Mesendoderm (in vitro differentiated cells): ENCODE measurements around the gene STARD3NL.

Experiments used
- DNase-seq: peaks from one replicate; pipeline ENCODE4 v3.0.0; 2013
- H2AK5ac ChIP-seq: 2 replicates; pipeline ENCODE4 v1.6.1; 2013; ENCODE audit warnings: low read length, inconsistent platforms
- H2BK120ac ChIP-seq: 2 replicates; pipeline ENCODE4 v1.6.1; 2013; ENCODE audit warnings: low read depth, mild to moderate bottlenecking, low read length, moderate library complexity, mixed read lengths
- H2BK15ac ChIP-seq: replicated peaks from 2 replicates; pipeline ENCODE4 v1.6.1; 2013; ENCODE audit warnings: low read depth, mild to moderate bottlenecking, moderate library complexity
- H2BK5ac ChIP-seq: 2 replicates; pipeline ENCODE4 v1.6.1; 2013; ENCODE audit warnings: low read length, inconsistent platforms
- H3K18ac ChIP-seq: 2 replicates; pipeline ENCODE4 v1.6.1; 2013; ENCODE audit warnings: mild to moderate bottlenecking, low read length, mixed read lengths
- H3K23ac ChIP-seq: one replicate; pipeline ENCODE4 v1.6.1; 2013; ENCODE audit warnings: low read length
- H3K27ac ChIP-seq: 2 replicates; pipeline ENCODE4 v1.5.1; 2013; ENCODE audit warnings: low read depth, mild to moderate bottlenecking, inconsistent platforms, low read length, moderate library complexity
- H3K27me3 ChIP-seq: 2 replicates; pipeline ENCODE4 v1.6.1; 2013; ENCODE audit warnings: low read length, control low read depth, mild to moderate bottlenecking, inconsistent platforms; ENCODE audit not compliant: insufficient read depth, poor library complexity
- H3K36me3 ChIP-seq: 2 replicates; pipeline ENCODE4 v1.6.1; 2013; ENCODE audit warnings: low read length, inconsistent platforms; ENCODE audit not compliant: control insufficient read depth, insufficient read depth
- H3K4ac ChIP-seq: one replicate; pipeline ENCODE4 v1.6.1; 2013; ENCODE audit warnings: low read depth, mild to moderate bottlenecking, low read length, moderate library complexity
- H3K4me1 ChIP-seq: 2 replicates; pipeline ENCODE4 v1.6.1; 2013; ENCODE audit warnings: low read depth, low read length, inconsistent platforms; ENCODE audit not compliant: control insufficient read depth
- H3K4me2 ChIP-seq: 2 replicates; pipeline ENCODE4 v1.6.1; 2013; ENCODE audit warnings: low read length
- H3K4me3 ChIP-seq: 2 replicates; pipeline ENCODE4 v1.5.1; 2013; ENCODE audit warnings: mild to moderate bottlenecking, low read length
- H3K56ac ChIP-seq: one replicate; pipeline ENCODE4 v1.6.1; 2013; ENCODE audit warnings: low read length
- H3K79me1 ChIP-seq: 2 replicates; pipeline ENCODE4 v1.6.1; 2013; ENCODE audit warnings: low read length, inconsistent platforms
- H3K79me2 ChIP-seq: 2 replicates; pipeline ENCODE4 v1.6.1; 2013; ENCODE audit warnings: mild to moderate bottlenecking, low read length; ENCODE audit not compliant: control insufficient read depth, insufficient read depth
- H3K9ac ChIP-seq: 2 replicates; pipeline ENCODE4 v1.6.1; 2013; ENCODE audit warnings: low read length, inconsistent platforms
- H4K5ac ChIP-seq: one replicate; pipeline ENCODE4 v1.6.1; 2013; ENCODE audit warnings: low read length
- H4K8ac ChIP-seq: one replicate; pipeline ENCODE4 v1.6.1; 2013; ENCODE audit warnings: low read depth, mild to moderate bottlenecking, control low read depth, low read length, moderate library complexity
- WGBS: extraction: QIAGEN DNeasy Blood & Tissue Kit; methylation state at CpG from one replicate; pipeline ENCODE4 v1.1.7; 2013; ENCODE audit warnings: low lambda C conversion rate, missing lambda C conversion rate; ENCODE audit not compliant: insufficient coverage; ENCODE audit errors: extremely low coverage; 5-methylcytosine and 5-hydroxymethylcytosine counted together

STARD3NL gene

DNA sequence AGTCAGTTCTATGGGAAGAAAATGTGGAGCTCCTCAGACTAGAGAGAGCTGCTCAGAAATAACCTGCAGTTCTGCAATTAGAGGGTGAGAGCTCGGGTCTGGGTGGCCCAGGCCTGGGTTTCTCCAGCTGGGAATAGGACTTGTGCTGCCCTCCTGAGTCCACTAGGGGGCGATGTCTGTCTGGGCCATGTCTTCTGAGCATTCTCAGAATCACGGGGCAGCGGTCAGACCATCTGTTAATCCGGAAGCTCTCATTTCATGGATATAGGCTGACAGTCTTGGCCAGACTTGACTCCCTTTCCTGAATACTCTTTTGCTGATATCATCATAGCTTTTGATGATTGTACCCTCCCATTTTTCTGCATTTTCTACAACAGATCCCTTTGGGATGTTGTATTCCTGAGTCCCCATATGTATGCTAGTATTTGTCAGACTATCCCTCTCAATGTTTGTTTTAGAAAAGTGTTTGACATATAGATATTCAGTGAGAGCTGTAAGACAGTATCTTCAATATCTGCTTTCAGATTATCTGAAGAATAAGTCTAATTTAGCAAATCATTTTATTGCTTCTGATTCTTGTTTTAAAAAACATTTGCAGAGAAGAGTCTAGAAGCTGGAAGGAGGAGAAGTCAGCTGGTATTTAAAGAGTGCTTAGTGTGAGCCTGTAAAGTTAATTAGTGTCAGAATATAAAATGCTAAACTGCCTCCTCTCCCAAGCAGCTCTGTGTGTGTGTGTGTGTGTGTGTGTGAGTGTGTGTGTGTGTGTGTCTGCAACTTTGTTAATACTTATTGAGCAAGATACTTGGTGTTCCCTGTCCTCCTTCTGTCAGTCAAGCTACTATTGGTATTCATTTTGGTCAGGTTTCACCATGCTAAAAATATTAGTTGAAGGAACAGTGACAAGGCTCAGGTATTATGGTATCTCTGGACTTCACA is 38.0 kb downstream of the STARD3NL start:
- Histone ChIP-seq H2AK5ac (no peak overlapping the region), H3K23ac (no peak overlapping the region), H3K56ac (no peak overlapping the region), H3K4ac (no peak overlapping the region), H3K27ac (no peak overlapping the region), H3K18ac (no peak overlapping the region), H4K5ac (no peak overlapping the region), H2BK120ac (no peak overlapping the region), H2BK5ac (no peak overlapping the region), H3K27me3 (no peaks in the 10 kb centered on the region), H3K4me1 (no peaks in the 10 kb centered on the region), H4K8ac (no peak overlapping the region), H3K4me3 (no peak overlapping the region), H3K79me2 (no peaks in the 10 kb centered on the region), H3K36me3 (peaks cover 2% of the 10 kb centered on the region), H3K9ac (no peak overlapping the region), H3K79me1 (no peaks in the 10 kb centered on the region), H2BK15ac (no peak overlapping the region), H3K4me2 (no peak overlapping the region)
- WGBS, result no CpG with 5 or more reads among the region's 5 CpGs
- DNase-seq, result peak; percentile 84

DNA sequence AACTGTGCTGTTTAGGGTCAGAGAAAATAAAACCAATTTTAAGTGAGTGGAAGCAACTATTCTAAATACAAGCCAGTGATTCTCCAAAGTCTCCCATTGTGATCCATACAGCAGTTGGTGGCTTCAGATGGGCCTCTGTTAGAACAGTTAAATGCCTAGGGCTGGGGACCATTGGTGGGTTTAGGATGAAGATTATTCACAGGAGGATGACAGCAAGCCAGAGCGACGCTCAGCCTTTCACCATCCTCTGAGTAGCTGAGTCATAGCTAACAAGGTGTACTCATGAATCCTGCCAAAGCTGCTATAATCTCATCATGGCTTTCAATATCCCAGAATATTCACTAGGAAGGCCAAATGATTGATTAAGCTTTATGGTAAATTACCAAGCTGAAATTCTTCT is 39.6 kb downstream of the STARD3NL start:
- Histone ChIP-seq H4K5ac (no peak overlapping the region), H2AK5ac (no peak overlapping the region), H3K4me3 (no peak overlapping the region), H3K18ac (no peak overlapping the region), H2BK120ac (no peak overlapping the region), H3K27me3 (no peaks in the 10 kb centered on the region), H3K56ac (no peak overlapping the region), H3K79me1 (no peaks in the 10 kb centered on the region), H3K79me2 (no peaks in the 10 kb centered on the region), H3K4ac (no peak overlapping the region), H3K4me1 (no peaks in the 10 kb centered on the region), H2BK5ac (no peak overlapping the region), H3K23ac (no peak overlapping the region), H2BK15ac (no peak overlapping the region), H3K36me3 (peaks cover 4% of the 10 kb centered on the region), H3K27ac (no peak overlapping the region), H3K9ac (no peak overlapping the region), H4K8ac (no peak overlapping the region), H3K4me2 (no peak overlapping the region)
- no peak for DNase-seq
- WGBS, result no CpG with 5 or more reads among the region's 2 CpGs

DNA sequence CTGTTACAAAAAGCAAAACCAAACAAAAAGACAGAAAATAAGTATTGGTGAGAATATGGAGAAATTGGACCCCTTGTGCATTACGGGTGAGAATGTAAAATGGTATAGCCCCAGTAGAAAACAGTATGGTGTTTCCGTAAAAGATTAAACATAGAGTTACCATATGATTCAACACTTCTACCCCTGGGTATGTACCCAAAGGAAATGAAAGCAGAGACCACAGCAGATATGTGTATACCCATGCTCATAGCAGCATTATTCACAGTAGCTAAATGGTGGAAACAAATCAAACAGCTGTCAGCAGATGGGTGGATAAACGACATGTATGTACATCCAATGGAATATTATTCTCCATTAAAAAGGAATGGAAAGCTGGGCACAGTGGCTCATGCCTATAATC is 42.4 kb downstream of the STARD3NL start:
- H3K27me3 ChIP-seq, result no peaks in the 10 kb centered on the region
- no peaks in the 10 kb centered on the region for H3K4me1 ChIP-seq
- H2BK15ac ChIP-seq, result no peak overlapping the region
- no peak for DNase-seq
- H4K8ac ChIP-seq, result no peak overlapping the region
- no peak overlapping the region for H3K23ac ChIP-seq
- no peak overlapping the region for H4K5ac ChIP-seq
- H2AK5ac ChIP-seq, result no peak overlapping the region
- no peak overlapping the region for H2BK5ac ChIP-seq
- H3K9ac ChIP-seq, result no peak overlapping the region
- H3K4me3 ChIP-seq, result no peak overlapping the region
- no peaks in the 10 kb centered on the region for H3K79me1 ChIP-seq
- H3K4ac ChIP-seq, result no peak overlapping the region
- no peak overlapping the region for H3K18ac ChIP-seq
- no CpG with 5 or more reads among the region's 3 CpGs for WGBS
- no peak overlapping the region for H3K56ac ChIP-seq
- H3K27ac ChIP-seq, result no peak overlapping the region
- peaks cover 4% of the 10 kb centered on the region for H3K36me3 ChIP-seq
- no peak overlapping the region for H2BK120ac ChIP-seq
- H3K79me2 ChIP-seq, result no peaks in the 10 kb centered on the region
- no peak overlapping the region for H3K4me2 ChIP-seq

DNA sequence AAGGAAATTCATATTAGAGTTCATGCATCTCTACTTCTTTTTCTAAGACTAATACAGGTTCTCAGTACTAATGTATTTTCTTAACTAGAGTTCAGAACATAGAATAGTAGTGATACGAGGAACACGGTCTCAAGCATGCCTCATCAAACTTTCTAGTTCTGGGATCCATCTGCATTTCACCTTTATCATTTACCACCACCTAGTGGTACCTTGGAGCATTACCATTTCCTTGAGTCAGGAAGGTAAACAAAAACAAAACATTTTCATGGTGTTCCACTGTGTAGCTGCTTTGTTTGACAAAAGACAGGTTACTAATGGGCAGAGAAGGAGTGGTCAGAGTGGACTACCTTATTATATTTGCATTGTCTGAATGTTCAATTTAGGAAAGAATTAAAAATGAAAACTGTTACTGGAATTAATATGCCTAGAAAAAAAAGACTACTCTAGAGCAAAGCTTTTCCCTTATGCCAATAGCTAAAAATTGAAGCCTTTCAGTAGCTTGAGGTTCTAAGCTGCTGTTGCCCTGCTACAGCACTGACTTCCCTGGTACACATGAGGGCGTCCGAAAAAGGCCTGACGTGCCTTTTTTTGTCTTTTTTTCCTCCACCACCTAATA is 44.5 kb downstream of the STARD3NL start:
- Histone ChIP-seq H3K23ac (no peak overlapping the region), H2AK5ac (no peak overlapping the region), H3K79me2 (no peaks in the 10 kb centered on the region), H2BK120ac (no peak overlapping the region), H3K4me3 (no peak overlapping the region), H3K36me3 (peaks cover 2% of the 10 kb centered on the region), H3K4me1 (no peaks in the 10 kb centered on the region), H2BK15ac (no peak overlapping the region), H3K9ac (no peak overlapping the region), H3K79me1 (peaks cover 2% of the 10 kb centered on the region), H3K4ac (no peak overlapping the region), H3K18ac (no peak overlapping the region), H3K56ac (no peak overlapping the region), H3K27me3 (no peaks in the 10 kb centered on the region), H4K5ac (no peak overlapping the region), H4K8ac (no peak overlapping the region), H2BK5ac (no peak overlapping the region), H3K27ac (no peak overlapping the region), H3K4me2 (no peak overlapping the region)
- peak; percentile 69 for DNase-seq
- WGBS, result no CpG with 5 or more reads among the region's 5 CpGs

DNA sequence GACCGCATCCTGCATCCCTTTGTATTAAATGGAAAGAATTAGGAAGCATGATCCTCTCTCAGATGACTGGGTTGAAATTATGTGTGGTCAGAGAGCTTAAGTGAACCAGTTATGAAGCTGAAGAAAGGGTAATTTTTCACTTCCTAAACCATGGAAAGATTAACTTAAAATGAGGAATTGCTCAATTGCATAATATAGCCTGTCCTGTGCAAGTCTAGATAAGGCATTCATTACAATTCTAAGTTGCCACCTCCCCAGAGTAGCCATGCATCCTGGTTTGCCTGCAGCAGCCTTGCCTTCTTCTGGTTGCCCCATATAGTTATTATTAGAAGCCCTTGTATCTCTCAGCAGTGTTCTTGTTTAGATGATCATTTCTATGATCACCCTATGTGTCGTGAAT is 45.3 kb downstream of the STARD3NL start:
- peaks cover 2% of the 10 kb centered on the region for H3K36me3 ChIP-seq
- H3K23ac ChIP-seq, result no peak overlapping the region
- H2BK120ac ChIP-seq, result no peak overlapping the region
- H3K79me2 ChIP-seq, result no peaks in the 10 kb centered on the region
- no peak overlapping the region for H3K18ac ChIP-seq
- H3K27me3 ChIP-seq, result no peaks in the 10 kb centered on the region
- no peaks in the 10 kb centered on the region for H3K4me1 ChIP-seq
- H2BK15ac ChIP-seq, result no peak overlapping the region
- H3K56ac ChIP-seq, result no peak overlapping the region
- H3K79me1 ChIP-seq, result peaks cover 2% of the 10 kb centered on the region
- no peak overlapping the region for H2BK5ac ChIP-seq
- no peak overlapping the region for H3K4ac ChIP-seq
- no peak overlapping the region for H3K27ac ChIP-seq
- whole genome bisulfite sequencing, result no CpG with 5 or more reads among the region's 2 CpGs
- H4K8ac ChIP-seq, result no peak overlapping the region
- H3K9ac ChIP-seq, result no peak overlapping the region
- H3K4me2 ChIP-seq, result no peak overlapping the region
- H4K5ac ChIP-seq, result no peak overlapping the region
- H3K4me3 ChIP-seq, result no peak overlapping the region
- DNase-seq, result no peak
- H2AK5ac ChIP-seq, result no peak overlapping the region
